AG09309 (cell line): Measurements from ENCODE around the gene BACH1.

Experiments used
- DNase-seq: peaks from one replicate; pipeline ENCODE4 v3.0.0-alpha.2; 2010; ENCODE audit warnings: low read depth
- H3K4me3 ChIP-seq: 2 replicates; pipeline ENCODE4 v1.5.1; 2011; ENCODE audit warnings: mild to moderate bottlenecking, low read depth, low read length, moderate library complexity; ENCODE audit not compliant: control insufficient read depth
- TF ChIP-seq, protein P1 (sequence below): IDR thresholded peaks from 2 replicates; pipeline ENCODE4 v1.5.1; 2011; ENCODE audit warnings: mild to moderate bottlenecking, low read depth, low read length, inconsistent platforms; ENCODE audit not compliant: insufficient read depth, control insufficient read depth; ENCODE audit errors: missing control alignments

Gene BACH1

DNA sequence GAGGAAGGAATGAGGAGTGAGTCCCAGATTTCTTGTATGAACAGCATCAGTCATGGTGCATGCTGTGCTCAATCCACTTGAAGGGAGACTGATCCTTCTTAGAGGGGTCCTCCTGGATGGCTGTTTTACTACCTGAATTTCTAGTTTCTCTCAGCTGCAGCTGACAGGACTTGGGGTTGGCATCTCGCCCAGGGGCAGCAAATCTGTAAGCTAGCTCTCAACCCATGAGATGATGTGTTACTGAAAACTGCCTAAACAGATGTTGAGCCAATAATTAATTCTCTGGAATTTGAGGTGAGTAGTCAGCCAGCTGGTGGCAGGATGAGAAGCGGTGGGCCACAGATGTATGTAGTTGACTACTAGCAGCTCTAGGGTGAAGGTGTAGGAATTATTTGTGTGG lies 19.6 kb downstream of the BACH1 start:
- no peak for DNase-seq
- TF ChIP-seq, protein P1, sequence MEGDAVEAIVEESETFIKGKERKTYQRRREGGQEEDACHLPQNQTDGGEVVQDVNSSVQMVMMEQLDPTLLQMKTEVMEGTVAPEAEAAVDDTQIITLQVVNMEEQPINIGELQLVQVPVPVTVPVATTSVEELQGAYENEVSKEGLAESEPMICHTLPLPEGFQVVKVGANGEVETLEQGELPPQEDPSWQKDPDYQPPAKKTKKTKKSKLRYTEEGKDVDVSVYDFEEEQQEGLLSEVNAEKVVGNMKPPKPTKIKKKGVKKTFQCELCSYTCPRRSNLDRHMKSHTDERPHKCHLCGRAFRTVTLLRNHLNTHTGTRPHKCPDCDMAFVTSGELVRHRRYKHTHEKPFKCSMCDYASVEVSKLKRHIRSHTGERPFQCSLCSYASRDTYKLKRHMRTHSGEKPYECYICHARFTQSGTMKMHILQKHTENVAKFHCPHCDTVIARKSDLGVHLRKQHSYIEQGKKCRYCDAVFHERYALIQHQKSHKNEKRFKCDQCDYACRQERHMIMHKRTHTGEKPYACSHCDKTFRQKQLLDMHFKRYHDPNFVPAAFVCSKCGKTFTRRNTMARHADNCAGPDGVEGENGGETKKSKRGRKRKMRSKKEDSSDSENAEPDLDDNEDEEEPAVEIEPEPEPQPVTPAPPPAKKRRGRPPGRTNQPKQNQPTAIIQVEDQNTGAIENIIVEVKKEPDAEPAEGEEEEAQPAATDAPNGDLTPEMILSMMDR, result no peak
- no peak overlapping the region for H3K4me3 ChIP-seq

DNA sequence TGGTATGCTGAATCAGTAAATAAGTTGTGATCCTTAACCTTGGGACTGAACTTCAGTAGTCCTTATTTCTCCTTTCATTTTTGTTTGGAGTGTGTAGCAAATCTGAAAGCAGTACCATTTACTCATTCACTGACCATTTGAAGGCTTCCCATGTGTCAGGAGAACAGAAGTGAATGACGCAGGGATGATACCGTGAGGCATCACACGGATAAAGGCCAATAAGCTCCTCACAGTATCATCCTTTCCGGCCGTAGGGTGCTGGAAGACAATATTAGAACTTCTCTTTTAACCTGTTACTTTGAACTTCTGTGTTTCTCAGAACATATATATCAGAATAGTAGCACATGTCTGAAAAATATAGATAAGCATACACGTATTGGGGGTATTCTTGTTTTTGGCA lies 21.3 kb downstream of the BACH1 start:
- DNase-seq, result no peak
- TF ChIP-seq, protein P1, result no peak
- H3K4me3 ChIP-seq, result no peak overlapping the region

DNA sequence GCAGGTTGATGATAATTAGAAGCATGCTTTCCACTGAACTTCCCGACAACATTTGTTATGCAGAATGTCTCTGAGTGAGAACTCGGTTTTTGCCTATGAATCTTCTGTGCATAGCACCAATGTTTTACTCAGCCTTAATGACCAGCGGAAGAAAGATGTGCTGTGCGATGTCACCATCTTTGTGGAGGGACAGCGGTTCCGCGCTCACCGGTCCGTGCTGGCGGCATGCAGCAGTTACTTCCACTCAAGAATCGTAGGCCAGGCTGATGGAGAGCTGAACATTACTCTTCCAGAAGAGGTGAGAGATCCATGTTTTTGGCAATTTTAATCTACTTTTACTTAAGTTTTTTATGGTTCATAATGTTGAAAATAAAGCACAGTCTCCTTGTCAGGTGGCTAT lies 22.5 kb downstream of the BACH1 start:
- no peak for DNase-seq
- TF ChIP-seq, protein P1, result no peak
- no peak overlapping the region for H3K4me3 ChIP-seq

DNA sequence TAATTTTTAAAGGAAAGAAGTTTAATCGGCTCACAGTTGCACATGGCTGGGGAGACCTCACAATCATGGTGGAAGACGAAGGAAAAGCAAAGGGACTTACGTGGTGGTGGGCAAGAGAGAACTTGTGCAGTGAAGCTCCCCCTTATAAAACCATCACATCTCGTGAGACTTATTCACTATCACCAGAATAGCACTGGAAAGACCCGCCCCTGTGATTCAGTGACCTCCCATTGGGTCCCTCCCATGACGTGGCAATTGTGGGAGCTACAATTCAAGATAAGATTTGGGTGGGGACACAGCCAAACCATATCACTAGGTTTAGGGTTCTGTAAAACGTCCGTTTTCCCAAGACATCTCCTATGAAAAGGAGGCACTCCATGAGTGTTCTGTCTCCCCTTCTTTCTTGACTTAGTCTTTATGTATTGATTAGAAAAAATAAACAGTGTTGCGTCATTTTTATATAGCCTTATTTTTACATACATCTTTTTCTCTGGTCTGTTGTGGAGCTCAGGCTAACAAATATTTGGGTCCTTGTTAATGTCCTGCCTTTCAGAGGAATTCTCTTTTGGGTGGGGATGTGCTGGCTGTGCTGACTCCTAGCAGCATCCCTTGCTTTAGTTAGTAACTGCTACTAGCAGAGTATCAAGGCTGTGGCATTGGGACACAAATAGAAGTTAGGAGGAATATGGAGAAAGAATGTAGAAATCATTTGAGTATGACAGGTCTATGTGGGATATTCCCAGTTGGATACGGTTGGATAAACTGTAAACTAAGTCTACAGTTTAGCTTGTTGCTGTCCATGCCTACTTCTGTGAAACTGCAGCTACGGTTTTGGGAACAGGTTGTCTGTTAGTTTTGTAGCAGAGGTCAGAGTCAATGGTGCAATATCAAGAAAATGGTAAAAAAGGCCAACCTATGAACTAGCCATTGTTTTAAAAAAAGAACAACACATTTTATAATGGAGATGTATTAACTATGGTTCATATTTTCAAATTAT lies 23.5 kb downstream of the BACH1 start:
- TF ChIP-seq, protein P1, result no peak
- H3K4me3 ChIP-seq, result no peak overlapping the region
- no peak for DNase-seq

DNA sequence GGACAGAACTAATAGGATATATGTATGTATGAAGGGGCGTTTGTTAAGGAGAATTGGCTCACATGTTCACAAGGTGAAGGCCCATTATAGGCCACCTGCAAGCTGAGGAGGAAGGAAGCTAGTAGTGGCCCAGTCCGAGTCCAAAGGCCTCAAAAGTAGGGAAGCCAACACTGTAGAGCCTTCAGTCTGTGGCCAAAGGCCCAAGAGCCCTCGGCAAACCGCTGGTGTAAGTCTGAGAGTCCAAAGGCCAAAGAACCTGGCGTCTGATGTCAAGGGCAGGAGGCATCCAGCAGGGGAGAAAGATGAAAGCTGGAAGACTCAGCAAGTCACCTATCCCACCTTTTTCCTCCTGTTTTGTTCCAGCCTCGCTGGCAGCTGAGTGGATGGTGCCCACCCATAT lies 24.5 kb downstream of the BACH1 start:
- no peak overlapping the region for H3K4me3 ChIP-seq
- no peak for DNase-seq
- TF ChIP-seq, protein P1, result no peak

DNA sequence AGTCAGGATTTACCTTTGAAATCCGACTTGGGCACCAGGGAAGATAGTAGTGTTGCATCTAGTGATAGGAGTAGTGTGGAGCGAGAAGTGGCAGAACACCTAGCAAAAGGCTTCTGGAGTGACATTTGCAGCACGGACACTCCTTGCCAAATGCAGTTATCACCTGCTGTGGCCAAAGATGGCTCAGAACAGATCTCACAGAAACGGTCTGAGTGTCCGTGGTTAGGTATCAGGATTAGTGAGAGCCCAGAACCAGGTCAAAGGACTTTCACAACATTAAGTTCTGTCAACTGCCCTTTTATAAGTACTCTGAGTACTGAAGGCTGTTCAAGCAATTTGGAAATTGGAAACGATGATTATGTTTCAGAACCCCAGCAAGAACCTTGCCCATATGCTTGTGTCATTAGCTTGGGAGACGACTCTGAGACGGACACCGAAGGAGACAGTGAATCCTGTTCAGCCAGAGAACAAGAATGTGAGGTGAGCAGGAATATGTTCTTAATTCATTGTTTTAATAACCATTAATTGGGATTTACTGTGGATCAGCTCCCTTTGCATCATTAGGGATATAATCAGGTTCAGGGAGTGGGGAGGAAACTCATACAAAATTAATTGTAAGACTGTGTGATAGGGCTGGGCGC lies 28.3 kb downstream of the BACH1 start:
- TF ChIP-seq, protein P1, result no peak
- no peak overlapping the region for H3K4me3 ChIP-seq
- no peak for DNase-seq
